ENCODE data around the gene CREB3L1. TPM values are rescaled to one million over a fixed set of nuclear protein-coding genes. Genes with fewer than 3 reads are reported as not detected.

The CREB3L1 gene
- total RNA-seq, 1 donor from 2014 or later, result not detected

DNA sequence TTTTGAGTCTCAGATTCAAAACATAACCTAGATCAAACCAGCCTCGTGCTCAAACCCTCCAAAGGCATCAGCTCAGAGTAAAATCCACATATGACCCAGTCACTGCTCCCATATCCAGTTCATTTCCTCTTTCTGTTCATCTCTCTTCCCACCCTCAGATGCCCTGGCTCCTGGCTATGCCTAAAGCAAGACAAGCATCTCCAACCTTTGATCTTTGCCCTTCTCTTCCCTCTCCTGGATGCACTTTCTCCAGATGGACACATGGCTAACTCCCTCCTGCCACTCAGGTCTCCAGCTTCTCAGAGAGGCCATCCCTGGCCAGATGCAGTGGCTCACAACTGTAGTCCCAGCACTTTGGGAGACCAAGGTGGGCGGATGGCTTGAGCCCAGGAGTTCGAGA lies 14.3 kb upstream of the CREB3L1 start:
- ChIA-PET POLR2A (no interaction called here), CTCF (no interaction called here)
- H3K27ac Mint-ChIP-seq, result no peak overlapping the region
- H3K27me3 Mint-ChIP-seq, result peaks cover 19% of the 10 kb centered on the region
- TF ChIP-seq, protein P1, sequence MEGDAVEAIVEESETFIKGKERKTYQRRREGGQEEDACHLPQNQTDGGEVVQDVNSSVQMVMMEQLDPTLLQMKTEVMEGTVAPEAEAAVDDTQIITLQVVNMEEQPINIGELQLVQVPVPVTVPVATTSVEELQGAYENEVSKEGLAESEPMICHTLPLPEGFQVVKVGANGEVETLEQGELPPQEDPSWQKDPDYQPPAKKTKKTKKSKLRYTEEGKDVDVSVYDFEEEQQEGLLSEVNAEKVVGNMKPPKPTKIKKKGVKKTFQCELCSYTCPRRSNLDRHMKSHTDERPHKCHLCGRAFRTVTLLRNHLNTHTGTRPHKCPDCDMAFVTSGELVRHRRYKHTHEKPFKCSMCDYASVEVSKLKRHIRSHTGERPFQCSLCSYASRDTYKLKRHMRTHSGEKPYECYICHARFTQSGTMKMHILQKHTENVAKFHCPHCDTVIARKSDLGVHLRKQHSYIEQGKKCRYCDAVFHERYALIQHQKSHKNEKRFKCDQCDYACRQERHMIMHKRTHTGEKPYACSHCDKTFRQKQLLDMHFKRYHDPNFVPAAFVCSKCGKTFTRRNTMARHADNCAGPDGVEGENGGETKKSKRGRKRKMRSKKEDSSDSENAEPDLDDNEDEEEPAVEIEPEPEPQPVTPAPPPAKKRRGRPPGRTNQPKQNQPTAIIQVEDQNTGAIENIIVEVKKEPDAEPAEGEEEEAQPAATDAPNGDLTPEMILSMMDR (IDR thresholded peaks at IDR 0.05), result no peak
- H3K36me3 Mint-ChIP-seq (ENCODE audit: low read depth), result no peaks in the 10 kb centered on the region
- intact Hi-C loops (cut with micrococcal nuclease), result no loop called here
- H3K4me3 Mint-ChIP-seq, result no peak overlapping the region
- H3K9me3 Mint-ChIP-seq, result no peaks in the 10 kb centered on the region
- DNase-seq (no peak), ATAC-seq (ENCODE audit: low read depth) (no peak)
- H3K4me1 Mint-ChIP-seq, result no peaks in the 10 kb centered on the region

- ChIA-PET CTCF (no interaction called here), POLR2A (no interaction called here)
- TF ChIP-seq, protein P1 (IDR thresholded peaks at IDR 0.05), result no peak
- no peaks in the 10 kb centered on the region for H3K36me3 Mint-ChIP-seq (ENCODE audit: low read depth)
- H3K27me3 Mint-ChIP-seq, result peaks cover 19% of the 10 kb centered on the region
- no peaks in the 10 kb centered on the region for H3K9me3 Mint-ChIP-seq
- no peak for DNase-seq
- ATAC-seq (ENCODE audit: low read depth), result no peak
- no peaks in the 10 kb centered on the region for H3K4me1 Mint-ChIP-seq
- intact Hi-C loops (cut with micrococcal nuclease), result no loop called here
- no peak overlapping the region for H3K4me3 Mint-ChIP-seq
- no peak overlapping the region for H3K27ac Mint-ChIP-seq
Measured at GRCh38 chr11:46264030-46264429, 13.4 kb upstream of the CREB3L1 start.

DNA sequence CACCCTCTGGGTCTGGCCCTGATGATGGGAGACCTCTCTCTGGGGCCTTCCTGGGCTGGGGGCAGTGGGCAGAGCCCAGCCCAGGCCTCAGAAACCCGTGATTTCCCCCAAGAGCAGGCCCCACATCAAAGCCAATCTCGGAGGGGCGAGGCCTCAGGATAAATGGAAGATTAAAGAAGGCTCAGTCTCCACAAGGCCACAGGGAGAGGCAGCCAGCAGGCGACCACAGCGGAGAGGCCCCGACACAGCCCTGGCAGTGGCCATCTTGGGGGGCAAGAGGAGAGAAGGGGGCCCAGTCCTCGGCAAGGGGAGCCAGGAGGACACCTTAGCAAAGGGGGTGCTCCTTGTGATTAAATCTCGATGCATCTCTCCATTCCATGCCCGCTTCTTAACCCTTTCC lies 12.5 kb upstream of the CREB3L1 start:
- Mint-ChIP-seq H3K4me1 (no peaks in the 10 kb centered on the region), H3K4me3 (no peak overlapping the region), H3K36me3 (ENCODE audit: low read depth) (no peaks in the 10 kb centered on the region), H3K9me3 (no peaks in the 10 kb centered on the region), H3K27ac (no peak overlapping the region), H3K27me3 (peaks cover 19% of the 10 kb centered on the region)
- POLR2A ChIA-PET, result no interaction called here
- ATAC-seq (ENCODE audit: low read depth) (no peak), DNase-seq (no peak)
- intact Hi-C loops (cut with micrococcal nuclease), result no loop called here
- TF ChIP-seq, protein P1 (IDR thresholded peaks at IDR 0.05), result no peak
- CTCF ChIA-PET, result no interaction called here

- Mint-ChIP-seq H3K27ac (no peak overlapping the region), H3K9me3 (no peaks in the 10 kb centered on the region), H3K27me3 (peaks cover 19% of the 10 kb centered on the region), H3K36me3 (ENCODE audit: low read depth) (no peaks in the 10 kb centered on the region), H3K4me3 (no peak overlapping the region), H3K4me1 (no peaks in the 10 kb centered on the region)
- ATAC-seq (ENCODE audit: low read depth), result no peak
- CTCF ChIA-PET, result no interaction called here
- POLR2A ChIA-PET, result no interaction called here
- no peak for DNase-seq
- TF ChIP-seq, protein P1 (IDR thresholded peaks at IDR 0.05), result no peak
- intact Hi-C loops (cut with micrococcal nuclease), result no loop called here
Measured at GRCh38 chr11:46265764-46266163, 11.7 kb upstream of the CREB3L1 start.

- H3K4me1 Mint-ChIP-seq, result no peaks in the 10 kb centered on the region
- H3K9me3 Mint-ChIP-seq, result no peaks in the 10 kb centered on the region
- ATAC-seq (ENCODE audit: low read depth) (no peak), DNase-seq (no peak)
- TF ChIP-seq, protein P1 (IDR thresholded peaks at IDR 0.05), result no peak
- H3K27ac Mint-ChIP-seq, result no peak overlapping the region
- no peak overlapping the region for H3K4me3 Mint-ChIP-seq
- peaks cover 15% of the 10 kb centered on the region for H3K27me3 Mint-ChIP-seq
- H3K36me3 Mint-ChIP-seq (ENCODE audit: low read depth), result no peaks in the 10 kb centered on the region
- ChIA-PET POLR2A (no interaction called here), CTCF (no interaction called here)
- intact Hi-C loops (cut with micrococcal nuclease), result no loop called here
Measured at GRCh38 chr11:46267930-46268329, 9.5 kb upstream of the CREB3L1 start.
